Stimulated activated CD4-positive, alpha-beta T cell treated with anti-CD3 and anti-CD28 coated beads, Interleukin-1b, Interleukin-23, amount 100 ng/mL, for 4 hours (primary cell): ENCODE measurements around the gene B3GLCT.

Source experiments
- DNase-seq, 2 donors: peaks; one replicate each; pipeline ENCODE4 v3.0.0-alpha.2; 2020; ENCODE audit warnings: low read depth in 2 of 2

The B3GLCT gene

GRCh38 chr13:31350560-31350959 is 150.8 kb downstream of the B3GLCT start:
- no peak for DNase-seq

GRCh38 chr13:31351376-31351775 is 151.6 kb downstream of the B3GLCT start:
- DNase-seq, result no peak

GRCh38 chr13:31352467-31352866 is 152.7 kb downstream of the B3GLCT start:
- DNase-seq, result no peak

GRCh38 chr13:31355001-31355400 is 155.2 kb downstream of the B3GLCT start:
- no peak for DNase-seq

GRCh38 chr13:31356991-31357390 is 157.2 kb downstream of the B3GLCT start:
- no peak for DNase-seq

GRCh38 chr13:31357581-31357980 is 157.8 kb downstream of the B3GLCT start:
- DNase-seq, result no peak

GRCh38 chr13:31361673-31362072 is 161.9 kb downstream of the B3GLCT start:
- no peak for DNase-seq

GRCh38 chr13:31365630-31366029 is 165.9 kb downstream of the B3GLCT start:
- no peak for DNase-seq

- DNase-seq, result no peak
Measured at GRCh38 chr13:31367410-31367809, 167.6 kb downstream of the B3GLCT start.

GRCh38 chr13:31369213-31369612 is 169.4 kb downstream of the B3GLCT start:
- DNase-seq, result no peak

GRCh38 chr13:31372454-31372853 is 172.7 kb downstream of the B3GLCT start:
- no peak for DNase-seq

GRCh38 chr13:31374682-31375081 is 174.9 kb downstream of the B3GLCT start:
- DNase-seq, result no peak

GRCh38 chr13:31377946-31378345 is 178.2 kb downstream of the B3GLCT start:
- no peak for DNase-seq

GRCh38 chr13:31380715-31381114 is 180.9 kb downstream of the B3GLCT start:
- no peak for DNase-seq
